Measurements from ENCODE around the gene HINT3.

GRCh38 chr6:125984311-125984710 lies 27.7 kb downstream of the HINT3 start:
- TF ChIP-seq RAD21 (CRISPR knock-in tag; IDR thresholded peaks at IDR 0.05), result no peak
- no peak for TF ChIP-seq ZBTB8A (CRISPR knock-in tag; IDR thresholded peaks at IDR 0.05; ENCODE audit: borderline replicate concordance, low read depth)
- TF ChIP-seq FOXK1 (CRISPR knock-in tag; IDR thresholded peaks at IDR 0.05; ENCODE audit: borderline replicate concordance, low read depth), result no peak
- TF ChIP-seq CTCF (CRISPR knock-in tag; IDR thresholded peaks at IDR 0.05), result no peak
- no peak for TF ChIP-seq STAT6 (CRISPR knock-in tag; IDR thresholded peaks at IDR 0.05; ENCODE audit: borderline replicate concordance)
- no peak for TF ChIP-seq GTF2F1 (IDR thresholded peaks at IDR 0.05; ENCODE audit: low read length)
- TF ChIP-seq SOX6 (IDR thresholded peaks at IDR 0.05), result no peak
- no peak for TF ChIP-seq SOX6 (CRISPR knock-in tag; IDR thresholded peaks at IDR 0.05)
